Measurements from ENCODE around the gene IGFALS.

IGFALS gene

DNA sequence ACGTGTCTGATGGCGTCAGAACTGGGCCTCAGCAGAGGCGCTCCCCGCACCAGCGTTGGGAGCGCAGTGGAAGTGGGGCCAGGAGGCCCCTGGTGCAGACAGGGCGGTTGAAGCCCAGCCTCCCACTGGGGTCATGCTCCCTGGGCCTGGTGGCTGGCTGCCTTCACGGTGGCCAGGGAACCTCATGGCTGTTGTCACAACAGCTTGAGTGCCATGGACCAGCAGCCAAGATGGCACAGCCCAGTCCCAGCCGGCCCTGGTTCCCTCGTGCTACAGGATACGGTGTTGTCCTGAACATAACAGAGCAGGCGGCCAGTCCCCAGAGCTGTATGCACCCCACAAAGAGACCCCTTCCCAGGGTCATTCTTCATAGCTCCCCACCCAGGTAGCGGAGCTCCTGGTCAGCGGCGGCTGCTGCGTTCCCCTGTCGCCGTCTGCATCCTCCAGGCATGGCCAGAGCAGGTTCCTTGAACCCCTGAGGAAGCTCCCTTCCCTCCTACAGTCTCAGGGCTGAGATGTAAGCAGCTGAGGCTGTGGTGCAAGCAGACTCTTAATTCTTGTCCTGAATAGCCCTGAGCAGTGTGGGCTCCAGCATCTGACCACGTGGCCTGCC, 51.8 kb downstream of the IGFALS start:
- no peak overlapping the region for H3K4me3 ChIP-seq (ENCODE audit: low read depth, low read length)
- TF ChIP-seq, protein P1, sequence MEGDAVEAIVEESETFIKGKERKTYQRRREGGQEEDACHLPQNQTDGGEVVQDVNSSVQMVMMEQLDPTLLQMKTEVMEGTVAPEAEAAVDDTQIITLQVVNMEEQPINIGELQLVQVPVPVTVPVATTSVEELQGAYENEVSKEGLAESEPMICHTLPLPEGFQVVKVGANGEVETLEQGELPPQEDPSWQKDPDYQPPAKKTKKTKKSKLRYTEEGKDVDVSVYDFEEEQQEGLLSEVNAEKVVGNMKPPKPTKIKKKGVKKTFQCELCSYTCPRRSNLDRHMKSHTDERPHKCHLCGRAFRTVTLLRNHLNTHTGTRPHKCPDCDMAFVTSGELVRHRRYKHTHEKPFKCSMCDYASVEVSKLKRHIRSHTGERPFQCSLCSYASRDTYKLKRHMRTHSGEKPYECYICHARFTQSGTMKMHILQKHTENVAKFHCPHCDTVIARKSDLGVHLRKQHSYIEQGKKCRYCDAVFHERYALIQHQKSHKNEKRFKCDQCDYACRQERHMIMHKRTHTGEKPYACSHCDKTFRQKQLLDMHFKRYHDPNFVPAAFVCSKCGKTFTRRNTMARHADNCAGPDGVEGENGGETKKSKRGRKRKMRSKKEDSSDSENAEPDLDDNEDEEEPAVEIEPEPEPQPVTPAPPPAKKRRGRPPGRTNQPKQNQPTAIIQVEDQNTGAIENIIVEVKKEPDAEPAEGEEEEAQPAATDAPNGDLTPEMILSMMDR (IDR thresholded peaks at IDR 0.05; ENCODE audit: insufficient read depth, low read depth, low read length, missing control alignments) = no peak
- DNase-seq (ENCODE audit: low read depth) = no peak

DNA sequence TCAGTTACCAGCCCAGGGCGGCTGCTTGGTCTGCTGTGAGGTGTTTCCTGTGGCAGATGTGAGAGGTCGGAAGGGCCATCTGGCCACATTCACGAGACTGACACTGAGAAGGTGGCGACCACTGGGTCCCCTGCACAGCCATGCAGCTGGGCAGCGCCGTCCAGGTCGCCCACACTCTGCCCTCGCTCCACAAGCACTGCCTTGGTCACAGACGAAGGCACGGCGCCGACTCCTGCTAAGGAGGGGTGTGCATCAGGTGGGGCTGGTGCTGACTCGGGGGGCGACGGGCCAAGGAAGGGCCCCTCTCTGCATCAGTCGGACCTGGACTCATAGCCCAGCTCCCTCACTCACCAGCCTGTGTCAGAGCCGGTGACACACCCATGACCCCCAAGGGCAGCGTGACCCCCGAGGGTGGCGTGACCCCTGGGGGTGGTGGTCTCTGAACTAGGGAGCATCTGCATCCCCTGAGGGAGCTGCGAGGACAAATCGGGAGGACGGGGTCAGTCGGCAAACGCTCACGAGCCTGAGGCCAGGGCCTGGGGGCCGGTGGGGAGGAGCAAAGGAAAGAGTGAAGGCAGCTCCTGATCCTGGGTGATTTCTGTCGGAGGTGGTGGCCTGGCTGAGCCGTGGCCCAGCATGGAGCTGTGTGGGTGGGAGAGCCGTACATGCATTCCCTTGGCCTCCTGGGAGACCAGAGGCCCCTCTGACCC, 52.6 kb downstream of the IGFALS start:
- no peak for DNase-seq (ENCODE audit: low read depth)
- no peak overlapping the region for H3K4me3 ChIP-seq (ENCODE audit: low read depth, low read length)
- TF ChIP-seq, protein P1 (IDR thresholded peaks at IDR 0.05; ENCODE audit: insufficient read depth, low read depth, low read length, missing control alignments) = no peak
